ENCODE data around the gene CASQ1.

DNA sequence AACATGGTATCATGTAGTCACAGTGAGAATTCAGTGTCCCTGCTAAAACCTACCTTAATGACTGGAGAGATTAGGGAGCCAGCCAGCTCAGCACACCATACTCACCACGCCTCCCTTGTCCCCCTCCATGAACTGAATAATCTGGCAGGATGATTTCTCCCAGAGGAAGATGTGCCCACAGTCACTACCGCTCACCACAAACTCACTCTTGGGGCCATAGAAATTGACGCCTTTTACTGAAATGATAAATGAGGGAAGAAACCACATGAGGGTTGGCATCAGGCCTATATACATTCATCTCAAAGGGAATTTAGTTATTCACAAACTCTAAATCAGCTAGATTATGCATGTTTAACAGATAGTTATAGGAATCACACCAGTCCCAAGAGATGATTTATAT, 32.2 kb downstream of the CASQ1 start:
- no peak for TF ChIP-seq EZH2 (IDR thresholded peaks at IDR 0.05; ENCODE audit: borderline replicate concordance, low read length)
- no peak for TF ChIP-seq CTCF (conservative IDR thresholded peaks at IDR 0.05 in 1 of 2, IDR thresholded peaks at IDR 0.05 in 1 of 2; ENCODE audit: extremely low read depth in 1 of 2, insufficient read depth in 1 of 2, low read depth in 1 of 2, low read length in 2 of 2)
